Measurements from ENCODE around the gene ELF5. TPM values are rescaled to one million over a fixed set of nuclear protein-coding genes. Genes with fewer than 3 reads are reported as not detected.

ELF5 gene
- total and polyA plus RNA-seq, 2 donors (not counting 3 experiments of a cell fraction or from before 2014, with no cell fraction given): not detected

DNA sequence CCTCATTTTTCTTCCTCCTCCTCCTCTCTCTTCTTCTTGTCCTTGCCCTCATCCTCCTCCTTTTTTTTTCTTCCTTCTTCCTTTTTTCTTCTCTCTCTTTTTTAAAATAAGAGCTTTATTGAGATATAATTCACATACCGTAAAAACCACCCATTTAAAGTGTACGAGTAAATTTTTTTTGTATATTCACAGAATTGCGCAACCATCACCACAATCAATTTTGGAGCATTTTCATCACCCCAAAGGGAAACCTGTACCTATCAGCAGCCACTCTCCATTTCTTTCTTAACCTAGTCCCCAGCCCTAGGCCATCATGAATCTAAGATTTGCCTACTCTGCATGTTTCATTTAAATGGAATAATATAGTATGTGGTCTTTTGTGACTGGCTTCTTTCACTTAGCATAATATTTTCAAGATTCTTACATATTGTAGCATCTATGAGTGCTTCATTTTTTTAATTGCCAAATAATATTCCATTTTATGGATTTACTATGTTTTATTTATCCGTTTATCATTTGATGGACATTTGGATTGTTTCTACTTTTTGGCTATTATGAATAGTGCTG, 39.9 kb downstream of the ELF5 start:
- Histone ChIP-seq H3K9me1 (replicated peaks; ENCODE audit: control insufficient read depth, extremely low read depth, insufficient read depth, low read length) (no peaks in the 10 kb centered on the region), H3K9ac (replicated peaks; ENCODE audit: extremely low read depth, insufficient read depth, low read length) (no peak overlapping the region), H4K20me1 (replicated peaks; ENCODE audit: control insufficient read depth, extremely low read depth, insufficient read depth, low read length) (no peaks in the 10 kb centered on the region), H3K36me3 (ENCODE audit: control insufficient read depth in 2 of 2, extremely low read depth in 1 of 2, insufficient read depth in 2 of 2, low read length in 2 of 2) (peaks cover 2 to 14% of the 10 kb centered on the region in 2 experiments), H3K4me2 (ENCODE audit: insufficient read depth, low read length) (no peak overlapping the region), H3K27me3 (ENCODE audit: control insufficient read depth in 2 of 2, insufficient read depth in 2 of 2, low read length in 2 of 2) (peaks cover 0 to 4% of the 10 kb centered on the region in 2 experiments), H3K4me3 (replicated peaks in 1 of 3; ENCODE audit: insufficient read depth in 1 of 3, low read depth in 1 of 3, low read length in 3 of 3) (no peak overlapping the region), H3K9me3 (replicated peaks; ENCODE audit: control insufficient read depth, insufficient read depth, low read length) (no peaks in the 10 kb centered on the region), H2AFZ (ENCODE audit: low read depth, low read length) (no peak overlapping the region), H3K79me2 (ENCODE audit: control insufficient read depth, insufficient read depth, low read length) (no peaks in the 10 kb centered on the region), H3K27ac (ENCODE audit: insufficient read depth, low read depth, low read length) (no peak overlapping the region), H3K4me1 (ENCODE audit: control insufficient read depth, extremely low read depth, insufficient read depth, low read length) (no peaks in the 10 kb centered on the region)
- dilution Hi-C loops (cut with MboI; ENCODE audit: extremely low pct_ligation_motif_present, low sequenced_read_pairs): no loop called here
- DNase-seq (ENCODE audit: low read depth, low spot score) (no peak), FAIRE-seq (no peak)
- CTCF ChIA-PET: interaction anchor here (1.5 kb wide), 1 partner anchor 8 kb away, joined by 3 read pairs; no protein-coding TSS in a partner anchor
- no TSS peak for BruUV-seq (replicated peaks)
- TF ChIP-seq MYC (IDR thresholded peaks at IDR 0.05; ENCODE audit: low read depth, low read length): no peak
- TF ChIP-seq, protein P1, sequence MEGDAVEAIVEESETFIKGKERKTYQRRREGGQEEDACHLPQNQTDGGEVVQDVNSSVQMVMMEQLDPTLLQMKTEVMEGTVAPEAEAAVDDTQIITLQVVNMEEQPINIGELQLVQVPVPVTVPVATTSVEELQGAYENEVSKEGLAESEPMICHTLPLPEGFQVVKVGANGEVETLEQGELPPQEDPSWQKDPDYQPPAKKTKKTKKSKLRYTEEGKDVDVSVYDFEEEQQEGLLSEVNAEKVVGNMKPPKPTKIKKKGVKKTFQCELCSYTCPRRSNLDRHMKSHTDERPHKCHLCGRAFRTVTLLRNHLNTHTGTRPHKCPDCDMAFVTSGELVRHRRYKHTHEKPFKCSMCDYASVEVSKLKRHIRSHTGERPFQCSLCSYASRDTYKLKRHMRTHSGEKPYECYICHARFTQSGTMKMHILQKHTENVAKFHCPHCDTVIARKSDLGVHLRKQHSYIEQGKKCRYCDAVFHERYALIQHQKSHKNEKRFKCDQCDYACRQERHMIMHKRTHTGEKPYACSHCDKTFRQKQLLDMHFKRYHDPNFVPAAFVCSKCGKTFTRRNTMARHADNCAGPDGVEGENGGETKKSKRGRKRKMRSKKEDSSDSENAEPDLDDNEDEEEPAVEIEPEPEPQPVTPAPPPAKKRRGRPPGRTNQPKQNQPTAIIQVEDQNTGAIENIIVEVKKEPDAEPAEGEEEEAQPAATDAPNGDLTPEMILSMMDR (IDR thresholded peaks at IDR 0.05; ENCODE audit: extremely low read depth in 1 of 2, insufficient read depth in 1 of 2, low read depth in 1 of 2, low read length in 2 of 2): no peak
- intact Hi-C loops (cut with micrococcal nuclease): no loop called here
- POLR2A ChIA-PET: no interaction called here

DNA sequence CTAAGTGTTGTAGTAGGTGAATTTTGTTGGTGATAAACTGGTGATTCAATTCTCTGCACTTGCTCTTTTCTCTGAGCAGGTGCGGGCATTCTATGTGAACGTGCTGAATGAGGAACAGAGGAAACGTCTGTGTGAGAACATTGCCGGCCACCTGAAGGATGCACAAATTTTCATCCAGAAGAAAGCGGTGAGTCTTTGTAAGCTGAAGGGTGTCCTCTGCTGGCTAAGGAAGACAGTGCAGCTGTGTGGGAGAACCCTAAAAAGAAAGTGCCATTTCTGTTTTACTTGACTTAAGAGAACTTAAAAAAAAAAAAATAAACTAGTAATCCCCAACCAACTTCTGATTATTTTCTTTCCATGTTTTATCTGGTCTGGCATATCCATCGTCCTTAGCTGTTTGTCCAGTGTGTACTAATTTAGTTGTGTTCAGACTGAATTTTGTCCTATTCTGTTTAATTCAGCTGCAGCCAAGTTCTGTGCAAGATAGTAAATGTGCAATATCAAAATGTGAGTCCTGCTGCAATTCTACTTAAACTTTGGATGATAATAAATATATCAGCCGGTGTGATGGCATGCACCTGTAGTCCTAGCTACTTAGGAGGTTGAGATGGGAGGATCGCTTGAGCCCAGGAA, 45.3 kb downstream of the ELF5 start:
- intact Hi-C loops (cut with micrococcal nuclease) (no loop called here), dilution Hi-C loops (cut with MboI; ENCODE audit: extremely low pct_ligation_motif_present, low sequenced_read_pairs) (no loop called here)
- Histone ChIP-seq H3K9ac (replicated peaks; ENCODE audit: extremely low read depth, insufficient read depth, low read length) (no peak overlapping the region), H2AFZ (ENCODE audit: low read depth, low read length) (no peak overlapping the region), H3K9me1 (replicated peaks; ENCODE audit: control insufficient read depth, extremely low read depth, insufficient read depth, low read length) (no peaks in the 10 kb centered on the region), H4K20me1 (replicated peaks; ENCODE audit: control insufficient read depth, extremely low read depth, insufficient read depth, low read length) (no peaks in the 10 kb centered on the region), H3K27ac (ENCODE audit: insufficient read depth, low read depth, low read length) (no peak overlapping the region), H3K79me2 (ENCODE audit: control insufficient read depth, insufficient read depth, low read length) (no peaks in the 10 kb centered on the region), H3K9me3 (replicated peaks; ENCODE audit: control insufficient read depth, insufficient read depth, low read length) (no peaks in the 10 kb centered on the region), H3K4me3 (replicated peaks in 1 of 3; ENCODE audit: insufficient read depth in 1 of 3, low read depth in 1 of 3, low read length in 3 of 3) (no peak overlapping the region), H3K36me3 (ENCODE audit: control insufficient read depth in 2 of 2, extremely low read depth in 1 of 2, insufficient read depth in 2 of 2, low read length in 2 of 2) (peaks cover 4 to 30% of the 10 kb centered on the region in 2 experiments), H3K4me2 (ENCODE audit: insufficient read depth, low read length) (no peak overlapping the region), H3K4me1 (ENCODE audit: control insufficient read depth, extremely low read depth, insufficient read depth, low read length) (no peaks in the 10 kb centered on the region), H3K27me3 (ENCODE audit: control insufficient read depth in 2 of 2, insufficient read depth in 2 of 2, low read length in 2 of 2) (no peaks in the 10 kb centered on the region)
- ChIA-PET POLR2A (no interaction called here), CTCF (interaction anchor here (1.0 to 4.4 kb wide), 9 partner anchors 9 to 317 kb away, joined by 3 to 18 read pairs (median 4); no protein-coding TSS in a partner anchor)
- FAIRE-seq: peak; percentile 31
- DNase-seq (ENCODE audit: low read depth, low spot score): peak; percentile 21
- no TSS peak for BruUV-seq (replicated peaks)
- no peak for TF ChIP-seq FOS (IDR thresholded peaks at IDR 0.05; ENCODE audit: borderline replicate concordance, insufficient read depth, low read length)
- TF ChIP-seq, protein P1 (IDR thresholded peaks at IDR 0.05; ENCODE audit: extremely low read depth in 1 of 2, insufficient read depth in 1 of 2, low read depth in 1 of 2, low read length in 2 of 2): peak; percentile 30 to 54
- TF ChIP-seq POLR2AphosphoS5 (IDR thresholded peaks at IDR 0.05; ENCODE audit: insufficient read depth, low read depth, low read length): no peak
- TF ChIP-seq, protein P2, sequence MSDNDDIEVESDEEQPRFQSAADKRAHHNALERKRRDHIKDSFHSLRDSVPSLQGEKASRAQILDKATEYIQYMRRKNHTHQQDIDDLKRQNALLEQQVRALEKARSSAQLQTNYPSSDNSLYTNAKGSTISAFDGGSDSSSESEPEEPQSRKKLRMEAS (IDR thresholded peaks at IDR 0.05; ENCODE audit: insufficient read depth, insufficient read length): no peak

All from endothelial cell of umbilical vein (primary cell).